Neural crest cell (in vitro differentiated cells): ENCODE measurements around the gene KLF11. TPM values are rescaled to one million over a fixed set of nuclear protein-coding genes. Genes with fewer than 3 reads are reported as not detected.
"Not testable (repeated sequence)": the region's sequence is repeated elsewhere in the genome, so short reads cannot be mapped to it uniquely, and the experiment has no call there.

Experiments used
- DNase-seq: peaks from one replicate; pipeline ENCODE4 v3.0.0; 2021; ENCODE audit warnings: low read depth, mixed read lengths, low spot score
- H3K27ac Mint-ChIP-seq: one replicate; pipeline ENCODE4 v1.8.0; 2021; ENCODE audit warnings: mild to moderate bottlenecking, mixed read lengths; ENCODE audit not compliant: unreplicated experiment
- H3K27me3 Mint-ChIP-seq: 2 replicates; pipeline ENCODE4 v1.8.0; 2021; ENCODE audit warnings: low read depth, mild to moderate bottlenecking, mixed read lengths
- H3K36me3 Mint-ChIP-seq: 2 replicates; pipeline ENCODE4 v1.8.0; 2021; ENCODE audit warnings: low read depth, mild to moderate bottlenecking, mixed read lengths
- H3K4me1 Mint-ChIP-seq: 2 replicates; pipeline ENCODE4 v1.8.0; 2021; ENCODE audit warnings: mixed read lengths
- H3K4me3 Mint-ChIP-seq: one replicate; pipeline ENCODE4 v1.8.0; 2021; ENCODE audit warnings: mild to moderate bottlenecking, mixed read lengths
- H3K9me3 Mint-ChIP-seq: 2 replicates; pipeline ENCODE4 v1.8.0; 2021; ENCODE audit warnings: mixed read lengths
- total RNA-seq: library from RNA; stranded (reverse); gene quantifications from 2 replicates; pipeline ENCODE4 v1.2.1, GENCODE V29; 2021
- TF ChIP-seq, protein P1 (sequence below): fragments of 200-600 bp; sonication (generic); conservative IDR thresholded peaks from 2 replicates; pipeline ENCODE4 v1.5.0; 2021; ENCODE audit warnings: antibody characterized with exemption, mild to moderate bottlenecking

KLF11 gene
- total RNA-seq, 1 donor from 2014 or later: 8.2 TPM

- Mint-ChIP-seq H3K27me3 (peaks cover 14% of the 10 kb centered on the region), H3K9me3 (no peaks in the 10 kb centered on the region), H3K4me3 (no peak overlapping the region), H3K4me1 (no peaks in the 10 kb centered on the region), H3K36me3 (no peaks in the 10 kb centered on the region), H3K27ac (no peak overlapping the region)
- DNase-seq: no peak
- TF ChIP-seq, protein P1, sequence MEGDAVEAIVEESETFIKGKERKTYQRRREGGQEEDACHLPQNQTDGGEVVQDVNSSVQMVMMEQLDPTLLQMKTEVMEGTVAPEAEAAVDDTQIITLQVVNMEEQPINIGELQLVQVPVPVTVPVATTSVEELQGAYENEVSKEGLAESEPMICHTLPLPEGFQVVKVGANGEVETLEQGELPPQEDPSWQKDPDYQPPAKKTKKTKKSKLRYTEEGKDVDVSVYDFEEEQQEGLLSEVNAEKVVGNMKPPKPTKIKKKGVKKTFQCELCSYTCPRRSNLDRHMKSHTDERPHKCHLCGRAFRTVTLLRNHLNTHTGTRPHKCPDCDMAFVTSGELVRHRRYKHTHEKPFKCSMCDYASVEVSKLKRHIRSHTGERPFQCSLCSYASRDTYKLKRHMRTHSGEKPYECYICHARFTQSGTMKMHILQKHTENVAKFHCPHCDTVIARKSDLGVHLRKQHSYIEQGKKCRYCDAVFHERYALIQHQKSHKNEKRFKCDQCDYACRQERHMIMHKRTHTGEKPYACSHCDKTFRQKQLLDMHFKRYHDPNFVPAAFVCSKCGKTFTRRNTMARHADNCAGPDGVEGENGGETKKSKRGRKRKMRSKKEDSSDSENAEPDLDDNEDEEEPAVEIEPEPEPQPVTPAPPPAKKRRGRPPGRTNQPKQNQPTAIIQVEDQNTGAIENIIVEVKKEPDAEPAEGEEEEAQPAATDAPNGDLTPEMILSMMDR: no peak
Measured at GRCh38 chr2:10014418-10015190, 28.7 kb upstream of the KLF11 start.

GRCh38 chr2:10015376-10015989, 27.9 kb upstream of the KLF11 start:
- H3K4me1 Mint-ChIP-seq, H3K36me3 Mint-ChIP-seq, H3K4me3 Mint-ChIP-seq, H3K27ac Mint-ChIP-seq, H3K9me3 Mint-ChIP-seq, DNase-seq: not testable (repeated sequence)
- peaks cover 14% of the 10 kb centered on the region for H3K27me3 Mint-ChIP-seq

GRCh38 chr2:10016001-10016801, 27.1 kb upstream of the KLF11 start:
- no peak overlapping the region for H3K4me3 Mint-ChIP-seq
- TF ChIP-seq, protein P1: no peak

DNA sequence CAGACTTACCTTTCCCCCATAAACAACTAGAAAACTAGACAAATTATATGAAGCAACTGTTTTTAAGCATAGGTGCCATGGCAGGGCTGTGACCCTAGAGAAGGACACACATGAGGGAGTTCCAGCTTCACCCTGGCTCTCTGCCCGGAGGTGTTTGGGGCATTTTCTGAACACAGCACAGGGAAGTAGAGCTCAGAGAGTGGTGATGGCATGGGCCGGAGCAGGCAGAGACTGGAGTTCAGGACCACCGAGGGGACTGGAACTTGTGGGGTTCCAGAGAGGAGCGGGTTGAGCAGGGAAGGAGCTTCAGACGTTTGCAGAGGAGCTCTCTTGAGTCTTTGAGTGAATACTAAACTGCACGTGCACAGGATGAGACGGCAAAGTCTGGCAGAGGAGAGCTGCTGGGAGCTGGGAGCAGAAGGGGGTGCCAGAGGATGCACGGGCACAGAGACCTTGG, 26.5 kb upstream of the KLF11 start:
- DNase-seq: no peak
- Mint-ChIP-seq H3K27ac (no peak overlapping the region), H3K9me3 (no peaks in the 10 kb centered on the region), H3K27me3 (peaks cover 14% of the 10 kb centered on the region), H3K4me3 (no peak overlapping the region), H3K36me3 (no peaks in the 10 kb centered on the region), H3K4me1 (no peaks in the 10 kb centered on the region)
- TF ChIP-seq, protein P1: no peak

More at GRCh38 chr2:10016001-10016801, 27.1 kb upstream of the KLF11 start:
- Mint-ChIP-seq H3K36me3 (no peaks in the 10 kb centered on the region), H3K4me1 (no peaks in the 10 kb centered on the region), H3K27me3 (peaks cover 14% of the 10 kb centered on the region), H3K9me3 (no peaks in the 10 kb centered on the region), H3K27ac (no peak overlapping the region)
- DNase-seq: no peak

- H3K9me3 Mint-ChIP-seq: no peaks in the 10 kb centered on the region
- H3K27ac Mint-ChIP-seq: no peak overlapping the region
- H3K4me3 Mint-ChIP-seq: no peak overlapping the region
- no peaks in the 10 kb centered on the region for H3K4me1 Mint-ChIP-seq
- H3K27me3 Mint-ChIP-seq: peaks cover 14% of the 10 kb centered on the region
- no peak for DNase-seq
- H3K36me3 Mint-ChIP-seq: no peaks in the 10 kb centered on the region
- TF ChIP-seq, protein P1: no peak
Measured at GRCh38 chr2:10017313-10017941, 25.9 kb upstream of the KLF11 start.
